Sciatic nerve (tissue), 2 donors: Measurements from ENCODE around the gene IGF2BP1. TPM values are rescaled to one million over a fixed set of nuclear protein-coding genes. Genes with fewer than 3 reads are reported as not detected.

ENCODE experiments used
- ATAC-seq: fragments of 200-7000 bp; cut with Tn5 transposase; one replicate; pipeline ENCODE4 v1.9.1; 2020; ENCODE audit warnings: mild to moderate bottlenecking, moderate library complexity
- DNase-seq: peaks from one replicate; pipeline ENCODE4 v3.0.0-alpha.2; 2020; ENCODE audit warnings: low spot score
- intact Hi-C: fragments of 100-400 bp; cut with DNase I; formaldehyde crosslinking; loops from one replicate; pipeline ENCODE4 v1.14.2; 2022
- total RNA-seq: library from RNA; stranded (reverse); fragmentation: NEBNext Ultra II Directional; extraction: Animal tissue kit (Norgen Biotek cat#: 25700); gene quantifications from one replicate; pipeline ENCODE4 v1.2.1, GENCODE V29; 2021
- donor health status: DM: no; HTN: no; CAD: no.
- donor health status: DM: no; HTN: no; CAD: no.

The IGF2BP1 gene
- not detected for total RNA-seq

- no peak for ATAC-seq
- intact Hi-C loops = loop anchor here (10.0 kb wide), 1 partner anchor 272 kb away; the partner anchor contains the start of genes HOXB13, PRAC1 and PRAC2
Measured at GRCh38 chr17:48997103-48997826, at the start of gene IGF2BP1. Gene IGF2BP1, plus strand, starts transcription at chr17:48997385. Its CDS starts 361 bp downstream, at chr17:48997746.

GRCh38 chr17:48951572-48951971 is 45.6 kb upstream of the IGF2BP1 start:
- DNase-seq = no peak
- no peak for ATAC-seq
- intact Hi-C loops = no loop called here

More at GRCh38 chr17:48997103-48997826, at the start of gene IGF2BP1:
- no peak for DNase-seq

GRCh38 chr17:48952904-48953303 is 44.3 kb upstream of the IGF2BP1 start:
- intact Hi-C loops = no loop called here
- no peak for ATAC-seq
- DNase-seq = no peak

GRCh38 chr17:48954300-48954755 is 42.9 kb upstream of the IGF2BP1 start:
- DNase-seq = no peak
- intact Hi-C loops = no loop called here
- no peak for ATAC-seq

- intact Hi-C loops = no loop called here
- no peak for ATAC-seq
- no peak for DNase-seq
Measured at GRCh38 chr17:48960834-48961515, 36.2 kb upstream of the IGF2BP1 start.

- intact Hi-C loops = no loop called here
- no peak for ATAC-seq
- no peak for DNase-seq
Measured at GRCh38 chr17:48961516-48962233, 35.5 kb upstream of the IGF2BP1 start.

GRCh38 chr17:48970224-48970623 is 27.0 kb upstream of the IGF2BP1 start:
- ATAC-seq (no peak), DNase-seq (no peak)
- intact Hi-C loops = no loop called here

GRCh38 chr17:48970865-48971687 is 26.1 kb upstream of the IGF2BP1 start:
- intact Hi-C loops = no loop called here
- no peak for ATAC-seq
- no peak for DNase-seq

- ATAC-seq = no peak
- no peak for DNase-seq
- intact Hi-C loops = no loop called here
Measured at GRCh38 chr17:48972749-48973097, 24.5 kb upstream of the IGF2BP1 start.

GRCh38 chr17:48973806-48974205 is 23.4 kb upstream of the IGF2BP1 start:
- DNase-seq = no peak
- ATAC-seq = no peak
- intact Hi-C loops = no loop called here

- intact Hi-C loops = no loop called here
- ATAC-seq = no peak
- no peak for DNase-seq
Measured at GRCh38 chr17:48981927-48982539, 15.2 kb upstream of the IGF2BP1 start.

GRCh38 chr17:48985436-48986245 is 11.5 kb upstream of the IGF2BP1 start:
- intact Hi-C loops = no loop called here
- DNase-seq = no peak
- ATAC-seq = no peak

- intact Hi-C loops = no loop called here
- DNase-seq = no peak
- ATAC-seq = no peak
Measured at GRCh38 chr17:48989100-48989499, 8.1 kb upstream of the IGF2BP1 start.

GRCh38 chr17:48990882-48991357 is 6.3 kb upstream of the IGF2BP1 start:
- ATAC-seq (no peak), DNase-seq (no peak)
- intact Hi-C loops = loop anchor here (5.0 to 10.0 kb wide), 2 partner anchors 266 to 701 kb away; partner anchors contain the start of genes HOXB13, PRAC1 and PRAC2

GRCh38 chr17:48992444-48992843 is 4.7 kb upstream of the IGF2BP1 start:
- ATAC-seq (no peak), DNase-seq (no peak)
- intact Hi-C loops = loop anchor here (5.0 to 10.0 kb wide), 2 partner anchors 268 to 700 kb away; partner anchors contain the start of genes HOXB13, PRAC1 and PRAC2

- intact Hi-C loops = loop anchor here (5.0 to 10.0 kb wide), 2 partner anchors 269 to 699 kb away; partner anchors contain the start of genes HOXB13, PRAC1 and PRAC2
- no peak for DNase-seq
- no peak for ATAC-seq
Measured at GRCh38 chr17:48993305-48993704, 3.9 kb upstream of the IGF2BP1 start.

- DNase-seq = no peak
- ATAC-seq = no peak
- intact Hi-C loops = loop anchor here (5.0 to 10.0 kb wide), 2 partner anchors 269 to 698 kb away; partner anchors contain the start of genes HOXB13, PRAC1 and PRAC2
Measured at GRCh38 chr17:48993951-48994350, 3.2 kb upstream of the IGF2BP1 start.
